Kidney epithelial cell (primary cell): Measurements from ENCODE around the gene ELMO1. TPM values are rescaled to one million over a fixed set of nuclear protein-coding genes. Genes with fewer than 3 reads are reported as not detected.

Source experiments
- DNase-seq: peaks from one replicate; pipeline ENCODE4 v3.0.0-alpha.2; 2010; ENCODE audit warnings: low read depth
- H3K27me3 ChIP-seq: 2 replicates; pipeline ENCODE4 v1.6.0; 2011; ENCODE audit warnings: low read length; ENCODE audit not compliant: control insufficient read depth, insufficient read depth
- H3K36me3 ChIP-seq: 2 replicates; pipeline ENCODE4 v1.5.1; 2011; ENCODE audit warnings: low read length; ENCODE audit not compliant: control insufficient read depth, insufficient read depth
- H3K4me3 ChIP-seq: 2 replicates; pipeline ENCODE4 v1.5.1; 2011; ENCODE audit warnings: low read depth, mild to moderate bottlenecking, control low read depth, low read length
- total RNA-seq: library from RNA; depleted of rRNA; stranded (reverse); fragments of >200 nt; gene quantifications from 2 replicates; pipeline ENCODE4 v1.2.3, GENCODE V29; 2015
- TF ChIP-seq, protein P1 (sequence below): IDR thresholded peaks from 2 replicates; pipeline ENCODE4 v1.5.1; 2011; ENCODE audit warnings: mild to moderate bottlenecking, moderate library complexity, low read length, control low read depth, inconsistent platforms; ENCODE audit not compliant: insufficient read depth, poor library complexity, severe bottlenecking

ELMO1 gene
- total RNA-seq, 1 donor from 2014 or later: 11.4 TPM

DNA sequence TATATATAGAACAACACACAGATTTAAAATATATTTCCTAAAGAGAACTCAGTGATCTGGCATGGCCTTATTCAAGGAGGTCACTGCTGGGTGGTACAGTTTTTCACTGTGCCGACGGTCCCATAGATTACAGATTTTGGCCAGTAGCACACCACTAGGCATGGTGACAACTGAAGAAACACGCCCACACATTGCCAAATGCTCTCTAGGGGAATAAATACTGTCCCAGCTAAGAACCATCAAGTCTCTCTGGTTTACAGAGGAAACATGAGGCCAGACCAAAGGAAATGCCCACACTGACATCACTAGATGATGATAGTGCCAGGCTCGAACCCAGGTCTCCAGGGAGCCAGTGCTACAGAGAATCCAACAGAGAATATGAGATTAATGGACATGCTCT, 316.8 kb downstream of the ELMO1 start:
- Histone ChIP-seq H3K4me3 (no peak overlapping the region), H3K36me3 (no peaks in the 10 kb centered on the region), H3K27me3 (no peaks in the 10 kb centered on the region)
- TF ChIP-seq, protein P1, sequence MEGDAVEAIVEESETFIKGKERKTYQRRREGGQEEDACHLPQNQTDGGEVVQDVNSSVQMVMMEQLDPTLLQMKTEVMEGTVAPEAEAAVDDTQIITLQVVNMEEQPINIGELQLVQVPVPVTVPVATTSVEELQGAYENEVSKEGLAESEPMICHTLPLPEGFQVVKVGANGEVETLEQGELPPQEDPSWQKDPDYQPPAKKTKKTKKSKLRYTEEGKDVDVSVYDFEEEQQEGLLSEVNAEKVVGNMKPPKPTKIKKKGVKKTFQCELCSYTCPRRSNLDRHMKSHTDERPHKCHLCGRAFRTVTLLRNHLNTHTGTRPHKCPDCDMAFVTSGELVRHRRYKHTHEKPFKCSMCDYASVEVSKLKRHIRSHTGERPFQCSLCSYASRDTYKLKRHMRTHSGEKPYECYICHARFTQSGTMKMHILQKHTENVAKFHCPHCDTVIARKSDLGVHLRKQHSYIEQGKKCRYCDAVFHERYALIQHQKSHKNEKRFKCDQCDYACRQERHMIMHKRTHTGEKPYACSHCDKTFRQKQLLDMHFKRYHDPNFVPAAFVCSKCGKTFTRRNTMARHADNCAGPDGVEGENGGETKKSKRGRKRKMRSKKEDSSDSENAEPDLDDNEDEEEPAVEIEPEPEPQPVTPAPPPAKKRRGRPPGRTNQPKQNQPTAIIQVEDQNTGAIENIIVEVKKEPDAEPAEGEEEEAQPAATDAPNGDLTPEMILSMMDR: no peak
- DNase-seq: no peak

DNA sequence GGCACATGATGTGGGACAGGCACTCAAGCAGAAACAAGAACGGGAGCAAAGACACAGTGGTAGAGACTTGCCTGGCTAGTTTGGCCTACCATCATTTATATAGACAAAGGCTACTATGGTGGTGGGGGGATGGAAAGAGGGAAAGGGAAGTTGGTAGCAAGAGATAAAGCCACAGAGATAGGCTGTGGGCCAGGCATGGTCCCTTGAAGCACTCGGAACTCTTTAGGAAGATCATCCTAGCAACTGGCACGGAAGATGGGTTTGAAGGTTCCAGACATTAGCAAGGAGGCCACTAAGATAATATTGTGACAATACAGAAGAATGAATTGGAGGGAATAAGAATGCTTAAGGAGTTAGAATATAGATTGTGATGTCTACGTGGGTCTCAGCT, 319.6 kb downstream of the ELMO1 start:
- DNase-seq: no peak
- no peaks in the 10 kb centered on the region for H3K27me3 ChIP-seq

DNA sequence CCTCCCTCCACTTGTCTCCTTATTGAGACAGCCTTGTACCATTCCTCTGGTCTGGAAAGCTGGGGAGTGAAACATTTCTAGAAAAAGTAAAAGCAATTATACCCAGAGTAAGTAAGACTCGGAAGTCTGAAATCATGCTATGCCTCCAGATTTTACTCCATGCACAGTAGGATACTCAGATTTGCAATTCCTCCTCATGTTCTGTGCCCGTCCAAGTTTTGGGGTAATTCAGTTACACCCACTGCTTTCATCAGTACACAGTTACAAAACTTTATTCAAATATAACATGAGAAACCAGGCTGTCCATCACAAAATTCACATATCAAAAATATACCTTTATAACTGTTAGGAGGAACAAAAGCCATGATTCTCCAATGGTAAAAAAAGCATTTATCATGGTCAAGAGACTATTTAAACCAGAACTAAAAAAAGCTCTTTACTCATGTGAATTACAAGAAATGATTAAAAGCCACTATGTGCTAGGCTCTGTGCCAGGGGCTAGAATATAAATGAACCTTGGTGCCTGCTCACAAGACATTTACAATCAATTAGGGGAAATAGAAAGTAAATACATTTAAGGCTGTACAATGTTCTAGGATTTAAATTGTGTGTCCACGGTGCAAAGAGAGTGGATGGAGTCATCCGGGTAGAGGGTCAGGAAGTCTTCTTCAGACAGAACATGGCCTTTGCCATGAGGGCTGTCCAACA, 320.2 kb downstream of the ELMO1 start:
- TF ChIP-seq, protein P1: no peak
- Histone ChIP-seq H3K4me3 (no peak overlapping the region), H3K27me3 (no peaks in the 10 kb centered on the region), H3K36me3 (no peaks in the 10 kb centered on the region)
- no peak for DNase-seq

More for the DNA sequence above, 319.6 kb downstream of the ELMO1 start:
- H3K36me3 ChIP-seq: no peaks in the 10 kb centered on the region
- H3K4me3 ChIP-seq: no peak overlapping the region
- TF ChIP-seq, protein P1: no peak

DNA sequence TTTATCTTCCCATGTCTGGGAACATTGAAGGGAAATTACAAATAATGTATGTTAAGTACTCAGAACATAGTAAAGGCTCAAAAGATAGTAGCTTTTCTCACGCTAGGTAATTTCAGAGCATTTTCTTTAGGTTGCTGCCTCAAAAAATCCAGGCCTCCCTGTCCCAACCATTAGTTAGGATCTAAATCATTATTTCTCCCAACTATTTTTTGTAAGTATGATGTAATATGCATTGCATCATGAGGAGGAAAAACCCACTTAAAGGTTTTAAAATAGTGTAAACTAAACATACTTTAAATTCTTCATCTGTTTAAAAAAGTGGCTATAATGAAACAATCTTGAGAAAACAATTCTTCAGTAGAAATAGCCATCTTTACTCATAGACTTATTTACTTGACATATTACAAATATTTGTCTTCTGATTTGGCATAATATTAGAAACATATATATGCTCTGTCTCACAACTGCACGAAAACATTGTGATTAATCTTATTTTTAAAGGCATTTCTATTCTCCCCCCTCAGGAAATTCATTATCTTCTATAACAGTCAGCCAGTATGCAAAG, 329.3 kb downstream of the ELMO1 start:
- Histone ChIP-seq H3K4me3 (no peak overlapping the region), H3K36me3 (no peaks in the 10 kb centered on the region), H3K27me3 (no peaks in the 10 kb centered on the region)
- TF ChIP-seq, protein P1: no peak
- no peak for DNase-seq

DNA sequence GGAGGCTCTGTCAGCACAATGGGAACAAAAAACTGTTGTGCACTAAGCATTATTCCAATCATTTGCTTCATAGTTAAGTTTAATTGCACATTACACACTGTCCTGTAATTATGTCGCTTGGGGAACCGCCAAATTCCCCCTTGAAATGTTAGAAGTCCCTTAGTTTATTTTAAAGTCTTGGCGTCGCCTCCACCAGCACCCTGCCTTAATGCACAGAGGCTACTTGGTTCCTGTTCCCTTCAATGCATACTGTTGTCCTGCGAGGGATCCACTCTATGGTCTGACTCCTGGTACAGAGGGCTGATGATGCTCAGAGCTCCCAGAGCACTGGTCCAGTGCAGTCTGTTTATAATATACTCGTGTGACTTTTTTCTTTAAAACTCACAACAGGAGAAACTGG, 330.7 kb downstream of the ELMO1 start:
- Histone ChIP-seq H3K4me3 (no peak overlapping the region), H3K27me3 (no peaks in the 10 kb centered on the region), H3K36me3 (no peaks in the 10 kb centered on the region)
- DNase-seq: no peak
- TF ChIP-seq, protein P1: no peak

DNA sequence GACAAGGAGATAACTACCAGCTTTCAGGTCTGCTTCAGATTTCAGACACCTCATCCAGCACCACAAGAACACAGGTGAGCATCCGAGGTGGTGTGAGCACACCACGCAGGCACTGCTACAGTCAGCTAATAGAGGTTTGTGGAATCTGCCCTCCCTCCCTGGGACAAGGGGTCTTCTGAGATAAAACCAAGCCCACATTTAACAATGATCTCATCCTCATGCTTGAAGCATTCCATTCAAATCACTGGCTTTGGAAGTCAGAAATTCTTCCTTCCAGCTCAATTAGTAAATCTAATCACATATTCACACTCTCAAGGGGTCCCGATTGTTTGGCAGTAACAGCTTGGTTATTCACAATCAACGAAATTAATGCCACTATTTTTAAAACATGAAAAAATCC, 331.4 kb downstream of the ELMO1 start:
- Histone ChIP-seq H3K4me3 (no peak overlapping the region), H3K36me3 (no peaks in the 10 kb centered on the region), H3K27me3 (no peaks in the 10 kb centered on the region)
- no peak for DNase-seq
- TF ChIP-seq, protein P1: no peak
